CD4-positive, alpha-beta T cell treated with Interleukin-17A for 4 hours (primary cell): ENCODE results near the gene ZNF513.
A peak's percentile ranks its signal among the peaks of the same experiment; 100 is the strongest.
"Not testable (repeated sequence)": the region's sequence is repeated elsewhere in the genome, so short reads cannot be mapped to it uniquely, and the experiment has no call there.

Experiments
- DNase-seq: peaks from one replicate; pipeline ENCODE4 v3.0.0-alpha.2; 2020; ENCODE audit warnings: mixed read lengths

ZNF513 gene

GRCh38 chr2:27380626-27381545, at the start of gene ZNF513:
Gene ZNF513 (minus strand): TSS chr2:27380734. CDS start chr2:27380526, 208 bp downstream.
- DNase-seq, result peak; percentile 93

- DNase-seq, result peak; percentile 80
Observed at GRCh38 chr2:27428978-27429541, 48.5 kb upstream of the ZNF513 start.

- peak; percentile 95 for DNase-seq
Observed at GRCh38 chr2:27428213-27428977, 47.9 kb upstream of the ZNF513 start, which contains the start of gene NRBP1. Gene NRBP1 (plus strand): TSS chr2:27428631. CDS start chr2:27433274, 4,643 bp downstream.

GRCh38 chr2:27427863-27428212, 47.3 kb upstream of the ZNF513 start:
- DNase-seq, result no peak

GRCh38 chr2:27425039-27425438, 44.5 kb upstream of the ZNF513 start:
- DNase-seq, result not testable (repeated sequence)

- DNase-seq, result no peak
Observed at GRCh38 chr2:27422958-27423357, 42.4 kb upstream of the ZNF513 start.

GRCh38 chr2:27421660-27422250, 41.2 kb upstream of the ZNF513 start:
- no peak for DNase-seq

- no peak for DNase-seq
Observed at GRCh38 chr2:27420996-27421395, 40.5 kb upstream of the ZNF513 start.

- DNase-seq, result no peak
Observed at GRCh38 chr2:27416151-27416550, 35.6 kb upstream of the ZNF513 start.

- DNase-seq, result no peak
Observed at GRCh38 chr2:27412419-27413152, 32.1 kb upstream of the ZNF513 start.

GRCh38 chr2:27409321-27410073, 29.0 kb upstream of the ZNF513 start, which contains the start of gene PPM1G:
Gene PPM1G (minus strand): TSS chr2:27409591. CDS start chr2:27409422, 169 bp downstream.
- peak; percentile 98 for DNase-seq

GRCh38 chr2:27408601-27409320, 28.2 kb upstream of the ZNF513 start:
- DNase-seq, result no peak

- no peak for DNase-seq
Observed at GRCh38 chr2:27407798-27408491, 27.4 kb upstream of the ZNF513 start.

GRCh38 chr2:27400348-27401135, 20.0 kb upstream of the ZNF513 start:
- DNase-seq, result no peak

GRCh38 chr2:27398962-27399361, 18.4 kb upstream of the ZNF513 start:
- no peak for DNase-seq

- no peak for DNase-seq
Observed at GRCh38 chr2:27393225-27393624, 12.7 kb upstream of the ZNF513 start.

GRCh38 chr2:27390822-27391679, 10.5 kb upstream of the ZNF513 start:
- DNase-seq, result no peak

GRCh38 chr2:27381577-27382181, 1.1 kb upstream of the ZNF513 start:
- no peak for DNase-seq
